Smooth muscle cell of the brain vasculature (primary cell): ENCODE results near the gene IFITM5.

ENCODE experiments used
- DNase-seq: peaks from one replicate; pipeline ENCODE4 v3.0.0-alpha.2; 2012; ENCODE audit warnings: low read depth, low spot score

Gene IFITM5

DNA sequence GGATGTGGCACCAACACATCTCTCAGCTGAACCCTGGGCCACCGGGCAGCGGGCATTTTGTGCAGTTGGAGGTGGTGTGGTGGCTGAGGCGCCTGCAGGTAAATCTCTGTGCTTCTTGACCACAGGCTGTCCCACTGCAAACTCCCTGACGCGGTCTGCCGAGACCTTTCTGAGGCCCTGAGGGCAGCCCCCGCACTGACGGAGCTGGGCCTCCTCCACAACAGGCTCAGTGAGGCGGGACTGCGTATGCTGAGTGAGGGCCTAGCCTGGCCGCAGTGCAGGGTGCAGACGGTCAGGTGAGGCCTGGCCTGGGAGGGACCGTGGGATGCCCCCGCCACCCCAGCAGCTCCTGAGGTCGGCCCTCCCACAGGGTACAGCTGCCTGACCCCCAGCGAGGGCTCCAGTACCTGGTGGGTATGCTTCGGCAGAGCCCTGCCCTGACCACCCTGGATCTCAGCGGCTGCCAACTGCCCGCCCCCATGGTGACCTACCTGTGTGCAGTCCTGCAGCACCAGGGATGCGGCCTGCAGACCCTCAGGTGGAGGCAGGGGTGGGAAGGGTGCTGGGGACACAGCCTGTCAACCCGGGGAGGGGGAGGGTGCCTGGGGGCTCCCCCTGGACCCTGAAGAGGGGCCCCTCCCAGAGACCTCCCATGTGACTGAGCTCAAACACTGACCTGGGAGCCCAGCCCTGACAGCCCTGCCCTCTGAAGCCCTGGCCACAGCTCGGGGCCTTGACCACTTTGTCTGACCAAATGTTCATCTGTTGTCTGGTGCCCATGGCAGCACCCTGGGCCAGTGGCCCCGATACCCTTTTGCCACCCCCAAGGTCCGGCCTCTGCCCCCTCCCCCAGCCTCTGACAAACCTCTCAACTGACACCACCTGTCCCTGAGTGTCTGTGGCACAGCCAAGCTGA is 15.0 kb downstream of the IFITM5 start:
- no peak for DNase-seq

- DNase-seq: no peak
Measured at GRCh38 chr11:283405-284104, 15.8 kb downstream of the IFITM5 start.

DNA sequence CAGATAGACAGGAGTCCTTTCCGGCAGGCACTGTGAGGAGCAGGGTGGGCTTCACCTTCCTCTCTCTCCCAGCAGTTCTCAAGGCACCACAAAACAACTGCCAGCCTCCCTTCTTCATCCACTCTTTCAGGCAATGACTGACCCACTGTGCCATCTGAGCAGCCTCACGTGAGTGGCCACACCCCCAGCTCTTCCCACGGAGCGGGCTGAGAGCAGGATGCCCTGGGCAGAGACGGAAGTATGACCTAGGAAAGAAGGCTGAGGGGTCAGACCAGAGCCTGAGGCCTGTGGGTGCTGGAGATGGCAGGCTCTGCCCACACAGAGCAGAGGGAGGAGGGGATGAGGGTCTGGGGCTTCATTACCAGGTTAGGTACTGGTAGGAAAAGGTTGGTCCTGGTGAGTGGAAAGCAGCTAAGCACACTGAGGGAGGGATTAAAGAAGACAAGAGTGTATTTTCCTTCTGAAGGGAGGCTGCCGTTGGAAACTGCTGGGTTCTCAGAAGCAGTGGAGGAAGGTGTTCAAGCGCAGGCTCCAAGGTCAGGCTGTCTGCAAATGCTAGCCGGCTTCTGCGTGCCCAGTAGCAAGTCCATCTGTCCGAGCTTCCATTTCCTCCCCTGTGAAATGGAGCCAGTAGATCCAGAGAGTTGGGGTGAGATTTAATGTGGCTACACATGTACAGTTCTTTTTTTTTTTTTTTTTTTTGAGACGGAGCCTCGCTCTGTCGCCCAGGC is 16.5 kb downstream of the IFITM5 start:
- DNase-seq: no peak

DNA sequence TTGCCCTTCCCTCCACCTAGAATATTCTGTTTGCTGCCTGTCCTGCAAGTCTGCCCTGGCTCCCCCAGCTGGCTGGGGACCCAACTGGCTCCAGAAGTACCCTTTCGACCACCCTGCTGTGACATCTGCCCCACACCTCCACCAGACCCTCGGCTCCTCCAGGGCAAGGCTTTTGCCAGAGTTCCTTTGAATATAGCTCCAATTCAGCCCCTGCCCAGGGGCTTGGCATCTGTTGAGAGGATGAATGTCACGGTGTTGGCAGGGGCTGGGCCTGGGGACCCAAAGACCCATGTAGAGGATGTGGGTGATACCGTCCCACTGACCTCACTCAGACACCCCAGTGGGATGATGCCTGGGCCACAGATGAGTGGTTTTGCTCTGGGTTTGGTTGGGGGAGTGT is 17.2 kb downstream of the IFITM5 start:
- no peak for DNase-seq

DNA sequence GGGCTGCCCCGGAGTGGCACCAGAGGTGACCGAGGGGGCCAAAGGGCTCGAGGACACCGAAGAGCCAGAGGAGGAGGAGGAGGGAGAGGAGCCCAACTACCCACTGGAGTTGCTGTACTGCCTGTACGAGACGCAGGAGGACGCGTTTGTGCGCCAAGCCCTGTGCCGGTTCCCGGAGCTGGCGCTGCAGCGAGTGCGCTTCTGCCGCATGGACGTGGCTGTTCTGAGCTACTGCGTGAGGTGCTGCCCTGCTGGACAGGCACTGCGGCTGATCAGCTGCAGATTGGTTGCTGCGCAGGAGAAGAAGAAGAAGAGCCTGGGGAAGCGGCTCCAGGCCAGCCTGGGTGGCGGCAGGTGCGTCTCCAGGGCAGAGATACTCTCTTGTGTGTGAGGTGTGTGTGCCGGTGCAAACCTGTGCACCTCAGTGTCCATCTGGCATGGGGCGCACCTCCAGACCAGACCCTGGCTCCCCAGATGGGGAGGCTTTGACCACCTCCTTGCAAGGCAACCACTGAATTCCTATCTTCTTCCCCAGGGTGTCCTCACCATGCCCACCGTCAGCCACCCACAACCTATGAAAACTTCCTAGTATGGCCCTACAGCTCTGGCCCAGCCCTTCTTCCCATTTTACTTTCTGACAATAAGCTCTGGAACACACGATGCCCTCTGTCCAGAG is 17.7 kb downstream of the IFITM5 start:
- no peak for DNase-seq

DNA sequence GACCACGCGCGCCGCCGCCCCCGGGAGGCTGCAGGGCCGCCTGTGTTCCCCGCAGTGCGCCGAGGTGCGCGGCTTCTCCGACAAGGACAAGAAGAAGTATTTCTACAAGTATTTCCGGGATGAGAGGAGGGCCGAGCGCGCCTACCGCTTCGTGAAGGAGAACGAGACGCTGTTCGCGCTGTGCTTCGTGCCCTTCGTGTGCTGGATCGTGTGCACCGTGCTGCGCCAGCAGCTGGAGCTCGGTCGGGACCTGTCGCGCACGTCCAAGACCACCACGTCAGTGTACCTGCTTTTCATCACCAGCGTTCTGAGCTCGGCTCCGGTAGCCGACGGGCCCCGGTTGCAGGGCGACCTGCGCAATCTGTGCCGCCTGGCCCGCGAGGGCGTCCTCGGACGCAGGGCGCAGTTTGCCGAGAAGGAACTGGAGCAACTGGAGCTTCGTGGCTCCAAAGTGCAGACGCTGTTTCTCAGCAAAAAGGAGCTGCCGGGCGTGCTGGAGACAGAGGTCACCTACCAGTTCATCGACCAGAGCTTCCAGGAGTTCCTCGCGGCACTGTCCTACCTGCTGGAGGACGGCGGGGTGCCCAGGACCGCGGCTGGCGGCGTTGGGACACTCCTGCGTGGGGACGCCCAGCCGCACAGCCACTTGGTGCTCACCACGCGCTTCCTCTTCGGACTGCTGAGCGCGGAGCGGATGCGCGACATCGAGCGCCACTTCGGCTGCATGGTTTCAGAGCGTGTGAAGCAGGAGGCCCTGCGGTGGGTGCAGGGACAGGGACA is 18.4 kb downstream of the IFITM5 start:
- no peak for DNase-seq

- no peak for DNase-seq
Measured at GRCh38 chr11:279966-280705, 19.2 kb downstream of the IFITM5 start.

- no peak for DNase-seq
Measured at GRCh38 chr11:279040-279965, 20.0 kb downstream of the IFITM5 start.

DNA sequence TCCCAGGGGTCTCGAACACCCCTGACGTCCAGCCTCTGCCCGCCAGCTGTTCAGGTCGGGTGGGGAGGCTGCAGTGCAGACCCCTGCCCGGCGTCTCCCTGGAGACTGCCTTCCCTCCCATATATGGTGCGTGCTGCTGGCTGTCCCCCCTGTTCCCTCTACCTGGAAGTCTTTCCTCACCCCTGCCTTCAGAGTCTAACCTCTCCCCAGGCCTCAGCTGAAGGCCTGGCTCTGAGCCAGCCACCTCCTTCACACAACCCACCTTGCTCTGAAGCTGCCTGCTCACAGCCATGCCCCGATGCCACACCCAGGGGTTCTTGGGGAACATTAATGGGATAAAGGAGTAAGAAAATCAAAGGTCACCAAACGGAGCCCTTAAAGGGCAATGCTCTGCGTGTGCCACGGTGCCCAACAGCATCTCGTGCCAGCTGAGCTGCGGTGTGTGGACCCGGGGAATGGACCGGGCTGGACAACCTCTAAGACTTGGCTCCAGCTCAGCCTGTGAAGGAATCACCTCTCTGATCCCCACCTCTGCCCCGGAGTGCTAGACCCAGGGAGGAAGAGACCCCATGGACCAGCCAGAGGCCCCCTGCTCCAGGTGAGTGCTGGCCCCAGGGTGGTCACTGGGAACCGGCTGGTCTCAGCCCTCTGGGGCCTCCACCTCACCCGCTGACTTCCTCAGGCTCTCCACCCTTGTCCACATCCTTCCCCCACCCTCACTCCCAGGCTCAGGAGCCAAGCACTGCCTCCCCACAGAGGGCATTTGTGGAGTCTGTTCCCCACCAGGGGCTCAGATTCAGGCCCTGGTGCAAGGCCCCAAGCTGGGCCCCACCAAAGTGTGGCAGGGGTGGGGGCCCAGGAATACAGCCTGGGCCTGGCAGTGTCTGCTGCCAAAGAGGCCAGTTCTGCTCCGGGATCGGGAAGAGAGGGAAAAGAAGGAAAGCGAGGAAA is 21.1 kb downstream of the IFITM5 start, which contains the start of gene NLRP6:
NLRP6 (plus strand) TSS at position 407 of the 951 bp plus-strand sequence; CDS start at position 570, 163 bp downstream.
- DNase-seq: no peak

- DNase-seq: no peak
Measured at GRCh38 chr11:276219-276618, 23.1 kb downstream of the IFITM5 start.

GRCh38 chr11:272931-273198 is 26.5 kb downstream of the IFITM5 start:
- no peak for DNase-seq

GRCh38 chr11:272195-272930 is 27.0 kb downstream of the IFITM5 start:
- no peak for DNase-seq

DNA sequence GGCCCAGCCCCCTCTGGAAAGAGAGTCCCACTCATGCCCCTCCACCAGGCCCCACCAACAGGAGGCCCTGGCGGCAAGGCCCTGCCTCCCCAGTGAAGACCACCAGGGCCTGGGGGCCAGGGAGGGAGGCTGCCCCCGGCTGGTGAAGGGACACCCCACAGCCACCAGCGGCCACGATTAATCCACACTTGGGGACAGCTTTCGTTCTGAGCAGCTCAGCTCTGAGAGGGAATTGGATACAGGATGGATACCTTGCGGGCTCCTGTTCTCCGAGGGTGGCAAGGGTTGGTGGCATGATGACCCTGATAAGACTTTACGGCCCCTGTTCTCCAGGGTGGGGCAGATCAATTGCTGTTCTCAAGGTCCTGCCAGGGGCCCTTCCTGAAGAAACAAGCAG is 28.0 kb downstream of the IFITM5 start:
- DNase-seq: no peak

- no peak for DNase-seq
Measured at GRCh38 chr11:270451-271318, 28.6 kb downstream of the IFITM5 start.

DNA sequence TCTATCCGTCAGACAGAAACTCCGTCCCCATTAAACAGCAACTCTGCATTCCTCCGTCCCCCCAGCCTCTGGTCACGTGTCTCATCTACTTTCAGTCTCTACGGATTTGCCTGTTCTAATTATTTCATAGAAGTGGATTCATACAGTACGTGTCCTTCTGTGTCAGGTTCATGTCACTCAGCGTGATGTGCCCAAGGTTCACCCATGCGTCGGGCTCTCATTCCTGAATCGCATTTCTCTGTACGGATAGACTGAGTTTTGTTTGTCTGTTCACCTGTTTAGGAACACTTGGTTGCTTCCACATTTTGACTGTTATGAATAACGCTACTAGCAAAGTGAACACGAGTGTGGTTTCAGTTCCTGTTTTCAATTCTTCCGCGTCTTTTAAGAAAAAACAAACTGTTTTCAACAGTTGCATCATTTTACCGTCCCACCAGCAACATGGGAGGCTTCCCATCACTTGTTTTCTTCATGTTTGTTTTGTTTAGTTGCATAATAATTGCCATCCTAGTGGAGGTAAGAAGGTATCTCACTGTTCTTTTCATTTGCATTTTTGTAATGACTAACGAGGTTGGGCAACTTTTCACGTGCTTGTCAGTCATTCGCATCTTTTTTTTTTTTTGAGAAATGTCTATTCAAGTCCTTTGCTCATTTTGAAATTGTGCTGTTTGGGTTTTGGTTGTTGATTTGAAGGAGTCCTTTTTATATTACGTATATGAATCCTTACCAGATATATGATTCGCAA is 30.0 kb downstream of the IFITM5 start:
- DNase-seq: no peak

GRCh38 chr11:268716-269145 is 30.6 kb downstream of the IFITM5 start:
- DNase-seq: peak; percentile 15
